H1 (cell line): ENCODE results near the gene NOL4L. TPM values are rescaled to one million over a fixed set of nuclear protein-coding genes. Genes with fewer than 3 reads are reported as not detected.

ENCODE experiments used
- CTCF ChIA-PET: fragments of 300-600 bp; sonication (Branson Sonifier 250); formaldehyde crosslinking; loops from one replicate; lab custom pipeline; 2021; ENCODE audit not compliant: partially characterized antibody; lab: Charles Lee
- POLR2A ChIA-PET: fragments of 300-600 bp; sonication (Branson Sonifier 250); formaldehyde crosslinking; loops from one replicate; lab custom pipeline; 2021; ENCODE audit warnings: inconsistent platforms; ENCODE audit not compliant: partially characterized antibody; lab: Charles Lee
- DNase-seq, 2 experiments: peaks; one replicate each; pipeline versions ENCODE4 v3.0.0 to v3.0.0-alpha.2; 2010 to 2022; ENCODE audit warnings: low spot score in 2 of 2, low read depth in 1 of 2, mixed read lengths in 1 of 2
- FAIRE-seq: peaks from 2 replicates; lab custom pipeline; 2011; peaks lifted over from hg19 to GRCh38; lab: Jason Lieb, UNC
- H2AFZ ChIP-seq: 2 replicates; pipeline ENCODE4 v1.8.1; 2012; ENCODE audit warnings: low read length, inconsistent platforms
- H2AK5ac ChIP-seq: 2 replicates; pipeline ENCODE4 v1.6.1; 2013; ENCODE audit warnings: low read depth, low read length
- H2BK120ac ChIP-seq: replicated peaks from 2 replicates; pipeline ENCODE3; 2013; ENCODE audit warnings: low read depth, low read length, inconsistent platforms
- H2BK12ac ChIP-seq: 2 replicates; pipeline ENCODE4 v1.6.1; 2013; ENCODE audit warnings: low read depth, low read length
- H2BK15ac ChIP-seq: 2 replicates; pipeline ENCODE4 v1.6.1; 2013; ENCODE audit warnings: low read length
- H2BK20ac ChIP-seq: 2 replicates; pipeline ENCODE4 v1.6.1; 2013; ENCODE audit warnings: low read length
- H2BK5ac ChIP-seq: 2 replicates; pipeline ENCODE4 v1.6.1; 2013; ENCODE audit warnings: low read depth, low read length
- H3K14ac ChIP-seq: 2 replicates; pipeline ENCODE4 v1.6.1; 2013; ENCODE audit warnings: inconsistent platforms; ENCODE audit not compliant: insufficient read length
- H3K18ac ChIP-seq: 2 replicates; pipeline ENCODE4 v1.6.1; 2013; ENCODE audit warnings: low read length; ENCODE audit errors: extremely low read depth
- H3K23ac ChIP-seq: 2 replicates; pipeline ENCODE4 v1.6.1; 2013; ENCODE audit warnings: inconsistent platforms; ENCODE audit not compliant: insufficient read length
- H3K23me2 ChIP-seq: 2 replicates; pipeline ENCODE4 v1.6.1; 2013; ENCODE audit warnings: low read depth, low read length
- H3K27ac ChIP-seq: 2 replicates; pipeline ENCODE4 v1.6.1; 2011; ENCODE audit warnings: low read depth, low read length, inconsistent platforms
- H3K27me3 ChIP-seq, 4 experiments: replicated peaks in 1 of 4; 1 replicate in 1 of 4; 2 replicates in 3 of 4; pipeline versions ENCODE4 v1.6.1 to v1.8.1; 2011 to 2013; ENCODE audit warnings: low read length in 3 of 4, mild to moderate bottlenecking in 3 of 4, inconsistent platforms in 2 of 4, mixed read lengths in 2 of 4, moderate library complexity in 1 of 4; ENCODE audit not compliant: control insufficient read depth in 3 of 4, insufficient read depth in 3 of 4; ENCODE audit errors: extremely low read depth in 1 of 4
- H3K36me3 ChIP-seq, 4 experiments: 2 replicates each; pipeline versions ENCODE4 v1.6.1 to v1.8.1; 2011 to 2013; ENCODE audit warnings: mild to moderate bottlenecking in 4 of 4, low read length in 3 of 4, moderate library complexity in 2 of 4, control low read depth in 1 of 4, inconsistent platforms in 1 of 4; ENCODE audit not compliant: insufficient read depth in 4 of 4, control insufficient read depth in 2 of 4
- H3K4ac ChIP-seq: replicated peaks from 2 replicates; pipeline ENCODE3; 2013; ENCODE audit warnings: low read length, low read depth, mixed read lengths, inconsistent platforms; ENCODE audit not compliant: insufficient read length
- H3K4me1 ChIP-seq, 4 experiments: replicated peaks in 1 of 4; 1 replicate in 1 of 4; 2 replicates in 3 of 4; pipeline versions ENCODE4 v1.6.1 to v1.8.1; 2011 to 2013; ENCODE audit warnings: low read length in 3 of 4, inconsistent platforms in 2 of 4, mixed read lengths in 1 of 4; ENCODE audit not compliant: insufficient read depth in 4 of 4, control insufficient read depth in 3 of 4
- H3K4me2 ChIP-seq, 2 experiments: 2 replicates each; pipeline versions ENCODE4 v1.6.1 to v1.8.1; 2011 to 2013; ENCODE audit warnings: low read depth in 2 of 2, low read length in 2 of 2, control low read depth in 1 of 2, inconsistent platforms in 1 of 2, mild to moderate bottlenecking in 1 of 2; ENCODE audit not compliant: insufficient read depth in 1 of 2
- H3K4me3 ChIP-seq, 4 experiments: fragments of 200-600, 300-600 bp in 1 of 4; sonication (generic), shearing (Covaris generic), sonication (Bioruptor Twin) in 1 of 4; 2 replicates each; pipeline versions ENCODE4 v1.5.1 to v1.8.1; 2011 to 2016; ENCODE audit warnings: low read length in 4 of 4, low read depth in 3 of 4, control low read depth in 2 of 4, inconsistent platforms in 2 of 4, mild to moderate bottlenecking in 2 of 4, mixed read lengths in 1 of 4, moderate library complexity in 1 of 4; ENCODE audit not compliant: insufficient read depth in 2 of 4; ENCODE audit errors: extremely low read depth in 1 of 4
- H3K56ac ChIP-seq: replicated peaks from 2 replicates; pipeline ENCODE3; 2013; ENCODE audit warnings: low read depth, mild to moderate bottlenecking, mixed read lengths, low read length, inconsistent platforms; ENCODE audit not compliant: insufficient read length
- H3K79me1 ChIP-seq: 2 replicates; pipeline ENCODE4 v1.6.1; 2013; ENCODE audit warnings: low read depth, low read length, control low read depth
- H3K79me2 ChIP-seq, 2 experiments: 2 replicates each; pipeline versions ENCODE4 v1.6.1 to v1.8.1; 2012 to 2013; ENCODE audit warnings: low read length in 2 of 2, mild to moderate bottlenecking in 2 of 2, inconsistent platforms in 1 of 2; ENCODE audit not compliant: insufficient read depth in 2 of 2, control insufficient read depth in 1 of 2
- H3K9ac ChIP-seq, 4 experiments: replicated peaks in 1 of 4; 1 replicate in 1 of 4; 2 replicates in 3 of 4; pipeline versions ENCODE4 v1.6.1 to v1.8.1; 2011 to 2013; ENCODE audit warnings: low read depth in 3 of 4, low read length in 3 of 4, control low read depth in 2 of 4, mild to moderate bottlenecking in 2 of 4, moderate library complexity in 2 of 4, inconsistent platforms in 1 of 4; ENCODE audit errors: extremely low read depth in 1 of 4
- H3K9me3 ChIP-seq, 2 experiments: 2 replicates each; pipeline versions ENCODE4 v1.6.1 to v1.8.1; 2012 to 2013; ENCODE audit warnings: mild to moderate bottlenecking in 2 of 2, moderate library complexity in 2 of 2, control low read depth in 1 of 2, inconsistent platforms in 1 of 2, low read depth in 1 of 2, low read length in 1 of 2, mixed read lengths in 1 of 2; ENCODE audit not compliant: insufficient read depth in 2 of 2
- H4K20me1 ChIP-seq, 2 experiments: replicated peaks in 1 of 2; 2 replicates each; pipeline versions ENCODE3 to v1.8.1; 2011 to 2013; ENCODE audit warnings: inconsistent platforms in 2 of 2, low read length in 2 of 2, mild to moderate bottlenecking in 1 of 2; ENCODE audit not compliant: insufficient read depth in 2 of 2, control insufficient read depth in 1 of 2
- H4K5ac ChIP-seq: 2 replicates; pipeline ENCODE4 v1.6.1; 2013; ENCODE audit warnings: low read length, low read depth, mixed read lengths, inconsistent platforms; ENCODE audit not compliant: insufficient read length
- H4K8ac ChIP-seq: 2 replicates; pipeline ENCODE4 v1.8.0; 2013; ENCODE audit warnings: mild to moderate bottlenecking, moderate library complexity, low read length, inconsistent platforms; ENCODE audit not compliant: insufficient read depth; ENCODE audit errors: extremely low read depth
- H4K91ac ChIP-seq: replicated peaks from 2 replicates; pipeline ENCODE3; 2013; ENCODE audit warnings: low read length, mixed read lengths, inconsistent platforms; ENCODE audit not compliant: insufficient read length
- MAFK ChIP-seq: IDR thresholded peaks from 2 replicates; pipeline ENCODE4 v1.6.1; 2012; ENCODE audit warnings: low read depth, mild to moderate bottlenecking, improper control_type of control experiment, low read length
- WGBS, 2 experiments: shearing (Covaris generic) in 1 of 2; methylation state at CpG; one replicate each; pipeline versions ENCODE4 v1.1.6 to v1.1.7; 2013 to 2015; ENCODE audit warnings: low lambda C conversion rate in 2 of 2, mixed read lengths in 2 of 2, inconsistent platforms in 1 of 2, low coverage in 1 of 2, missing lambda C conversion rate in 1 of 2; ENCODE audit not compliant: insufficient replicate concordance in 2 of 2, insufficient coverage in 1 of 2, insufficient read length in 1 of 2; ENCODE audit errors: extremely low coverage in 1 of 2, missing lambda C conversion rate in 1 of 2; 5-methylcytosine and 5-hydroxymethylcytosine counted together
- polyA plus RNA-seq, 7 experiments: library from polyadenylated mRNA; depleted of rRNA in 3 of 7; stranded (reverse) in 5 of 7; unstranded in 2 of 7; fragments of >200 nt in 5 of 7; fragments of 200-250 nt in 2 of 7; gene quantifications; 1 replicate in 5 of 7; 2 replicates in 1 of 7; 4 replicates in 1 of 7; pipeline versions ENCODE4 v1.2.1 to v1.2.3, GENCODE V29; 2011 to 2013; ENCODE audit warnings: missing spikeins in 2 of 7, mixed read lengths in 2 of 7
- total RNA-seq: library from RNA; stranded (reverse); fragmentation: NEBNext Ultra II Directional; extraction: Animal tissue kit (Norgen Biotek cat#: 25700); gene quantifications from 2 replicates; pipeline ENCODE4 v1.2.1, GENCODE V29; 2021

The NOL4L gene
- total and polyA plus RNA-seq, 2 of the 8 experiments (the other 6 are each of a cell fraction or from before 2014, with no cell fraction given) = 15.3 to 23.7 TPM

GRCh38 chr20:32614772-32615171, 29.6 kb upstream of the NOL4L start:
- TF ChIP-seq MAFK = no peak
- H4K8ac ChIP-seq = peak overlapping the region; percentile 63; the same call in 1 of the 2 replicates
- FAIRE-seq (no peak), DNase-seq (no peak)
- peaks cover 0 to 5% of the 10 kb centered on the region in 2 experiments for H4K20me1 ChIP-seq
- peaks cover 13% of the 10 kb centered on the region; the same call in 1 of the 2 replicates for H3K23me2 ChIP-seq
- no peak overlapping the region for H2BK5ac ChIP-seq
- no peaks in the 10 kb centered on the region for H3K9me3 ChIP-seq
- ChIA-PET CTCF (interaction anchor here (1.1 kb wide), 2 partner anchors 10 to 158 kb away, joined by 3 read pairs; no protein-coding TSS in a partner anchor), POLR2A (no interaction called here)
- no peak overlapping the region for H3K4me2 ChIP-seq
- peak overlapping the region in 1 of 4 experiments; percentile 21; a peak in 1 of 7 replicates for H3K9ac ChIP-seq
- H3K18ac ChIP-seq = no peak overlapping the region
- no peaks in the 10 kb centered on the region for H3K79me2 ChIP-seq
- H3K27me3 ChIP-seq = no peaks in the 10 kb centered on the region
- WGBS, 2 experiments = 85% methylated on average over 2 of the region's 2 CpGs; no CpG with 5 or more reads in 1 of the 2 experiments
- no peak overlapping the region for H4K5ac ChIP-seq
- H2BK120ac ChIP-seq = no peak overlapping the region
- H3K4me3 ChIP-seq = no peak overlapping the region
- H3K23ac ChIP-seq = no peak overlapping the region
- no peak overlapping the region for H3K4ac ChIP-seq
- H2BK15ac ChIP-seq = no peak overlapping the region
- H3K79me1 ChIP-seq = no peaks in the 10 kb centered on the region
- no peak overlapping the region for H2BK20ac ChIP-seq
- H3K27ac ChIP-seq = no peak overlapping the region
- no peak overlapping the region for H3K14ac ChIP-seq
- H2AFZ ChIP-seq = no peak overlapping the region
- peaks cover 0 to 10% (median 3%) of the 10 kb centered on the region in 4 experiments; a peak in 4 of 7 replicates for H3K4me1 ChIP-seq
- no peak overlapping the region for H4K91ac ChIP-seq
- H3K36me3 ChIP-seq = no peaks in the 10 kb centered on the region
- no peak overlapping the region for H2AK5ac ChIP-seq
- H3K56ac ChIP-seq = no peak overlapping the region
- H2BK12ac ChIP-seq = no peak overlapping the region
